NCI-H774 (cell line): Measurements from ENCODE around the gene HMCN1.
A peak's percentile ranks its signal among the peaks of the same experiment; 100 is the strongest.

Experiments
- DNase-seq: peaks from one replicate; lab custom pipeline; 2025; lab: John Stamatoyannopoulos, UW

The HMCN1 gene

GRCh38 chr1:186030453-186030852 is 296.3 kb downstream of the HMCN1 start:
- no peak for DNase-seq

- DNase-seq, result no peak
Measured at GRCh38 chr1:186033847-186034271, 299.7 kb downstream of the HMCN1 start.

DNA sequence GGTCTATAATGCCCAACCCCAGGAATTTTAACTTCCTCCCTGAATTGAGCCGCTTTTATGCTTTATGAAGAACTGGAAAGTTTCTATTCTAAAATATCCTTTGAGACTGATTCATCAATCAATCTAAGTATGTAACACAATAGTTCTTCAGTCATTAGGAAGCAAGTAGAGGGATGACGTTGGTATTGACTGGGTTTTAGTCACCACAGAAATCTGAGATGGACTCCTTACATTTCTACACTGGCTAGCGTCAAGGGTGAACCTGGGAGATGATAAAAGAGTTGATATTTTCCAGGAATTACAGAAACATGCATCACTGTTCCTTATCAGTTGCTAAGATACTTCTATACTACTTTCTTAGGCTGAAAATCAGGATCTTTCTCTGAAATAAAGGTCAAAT is 308.0 kb downstream of the HMCN1 start:
- DNase-seq, result no peak

- no peak for DNase-seq
Measured at GRCh38 chr1:186043296-186043695, 309.1 kb downstream of the HMCN1 start.

GRCh38 chr1:186044079-186044685 is 310.0 kb downstream of the HMCN1 start:
- no peak for DNase-seq

DNA sequence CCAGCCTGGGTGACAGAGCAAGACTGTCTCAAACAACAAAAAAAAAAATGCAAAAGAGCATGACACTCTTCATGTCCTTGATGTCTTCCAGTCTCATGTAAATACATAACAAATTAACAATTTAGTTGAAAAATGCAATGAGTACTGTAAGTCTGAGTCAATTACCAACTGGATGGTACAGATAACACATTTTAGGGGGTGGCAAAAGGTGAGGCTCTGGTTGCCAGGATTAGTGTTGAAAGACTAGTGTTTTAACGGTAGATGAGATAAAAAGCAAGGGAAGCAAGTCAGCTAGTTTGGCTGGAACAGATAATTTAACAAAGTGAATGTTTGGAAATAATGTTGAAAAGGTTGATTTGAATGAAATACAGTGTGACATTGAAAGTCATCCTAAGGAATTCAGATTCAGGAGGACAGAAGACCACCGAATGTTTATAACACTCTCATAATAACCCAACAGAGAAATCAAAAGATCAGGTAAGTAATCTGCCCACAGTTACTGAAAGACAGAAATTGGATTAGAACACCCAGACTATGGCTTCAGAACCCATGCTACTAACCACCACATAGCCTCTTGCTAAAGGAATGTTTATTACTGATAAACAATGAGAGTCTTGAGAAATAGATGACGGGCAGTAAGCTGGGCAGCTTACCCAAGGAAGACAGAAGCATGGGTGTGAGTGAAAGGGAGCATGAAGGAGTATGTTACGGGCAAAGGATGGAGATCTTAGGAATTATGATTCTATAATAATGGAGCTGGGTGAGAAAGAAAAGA is 312.4 kb downstream of the HMCN1 start:
- no peak for DNase-seq

GRCh38 chr1:186050360-186050759 is 316.2 kb downstream of the HMCN1 start:
- no peak for DNase-seq

DNA sequence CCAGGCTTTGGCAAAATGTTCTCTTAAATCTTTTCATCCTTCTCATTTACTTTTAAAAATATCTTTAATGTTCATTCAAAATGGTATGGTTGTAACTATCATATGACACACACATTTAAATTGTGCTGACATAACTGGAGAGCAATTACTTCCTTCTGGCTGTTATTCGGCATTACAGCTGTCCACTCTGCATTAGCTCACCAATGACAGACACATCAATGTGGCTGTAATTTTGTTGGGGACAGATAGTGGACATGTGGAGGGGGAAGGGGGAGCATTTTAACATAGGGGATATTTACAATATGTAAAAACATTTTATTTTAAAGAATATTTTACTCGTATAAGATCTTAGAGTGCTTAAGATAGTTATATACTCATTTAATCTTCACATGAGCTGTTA is 319.8 kb downstream of the HMCN1 start:
- DNase-seq, result no peak

DNA sequence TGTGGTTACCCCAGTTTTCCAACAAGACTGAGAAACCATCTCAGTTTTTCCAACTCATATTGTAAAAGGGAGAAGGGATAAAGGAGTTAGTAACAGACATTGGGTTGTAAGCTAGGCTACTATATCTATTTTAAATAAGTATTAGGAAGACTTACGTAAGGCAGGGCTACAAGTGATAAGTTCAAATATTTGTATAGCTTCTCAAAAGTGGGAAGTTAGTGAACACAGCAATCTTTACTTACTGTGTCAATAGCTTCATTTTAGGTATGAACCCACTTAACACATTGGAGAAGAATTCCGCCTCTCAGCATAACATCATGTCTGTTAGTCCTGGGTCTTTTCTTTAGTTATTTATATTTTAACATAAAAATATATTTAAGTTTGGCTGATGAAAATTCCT is 320.7 kb downstream of the HMCN1 start:
- no peak for DNase-seq

DNA sequence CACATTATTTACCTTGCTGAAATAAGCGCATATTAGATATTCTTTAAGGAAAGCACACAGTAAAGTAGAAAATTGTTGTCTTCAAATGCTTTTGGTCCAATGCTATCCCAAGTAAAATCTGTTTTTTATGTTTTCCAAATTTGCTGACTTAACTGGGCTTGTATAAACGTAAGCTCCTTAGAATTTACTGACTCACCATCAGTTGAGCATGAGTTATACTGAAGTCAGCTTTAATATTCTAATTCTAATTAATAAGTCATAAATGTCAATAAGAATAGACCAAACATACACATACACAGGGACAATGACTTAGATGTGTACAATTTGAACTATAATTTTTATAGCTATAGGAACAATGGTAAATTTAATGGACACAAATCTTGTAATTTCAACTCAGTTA is 321.7 kb downstream of the HMCN1 start:
- DNase-seq, result no peak

DNA sequence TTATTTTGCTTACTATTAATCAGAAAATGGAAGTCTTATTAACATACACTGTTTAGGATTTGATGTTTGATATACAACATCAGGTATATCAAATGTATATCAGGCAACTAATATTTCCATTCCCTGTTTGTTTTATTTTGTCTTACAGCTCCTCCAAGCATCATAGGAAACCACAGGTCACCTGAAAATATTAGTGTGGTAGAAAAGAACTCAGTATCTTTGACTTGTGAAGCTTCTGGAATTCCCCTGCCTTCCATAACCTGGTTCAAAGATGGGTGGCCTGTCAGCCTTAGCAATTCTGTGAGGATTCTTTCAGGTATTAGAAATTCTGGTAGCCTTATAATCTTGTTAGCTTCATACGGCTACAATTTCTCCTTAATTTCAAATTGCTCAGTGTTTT is 322.9 kb downstream of the HMCN1 start:
- no peak for DNase-seq

DNA sequence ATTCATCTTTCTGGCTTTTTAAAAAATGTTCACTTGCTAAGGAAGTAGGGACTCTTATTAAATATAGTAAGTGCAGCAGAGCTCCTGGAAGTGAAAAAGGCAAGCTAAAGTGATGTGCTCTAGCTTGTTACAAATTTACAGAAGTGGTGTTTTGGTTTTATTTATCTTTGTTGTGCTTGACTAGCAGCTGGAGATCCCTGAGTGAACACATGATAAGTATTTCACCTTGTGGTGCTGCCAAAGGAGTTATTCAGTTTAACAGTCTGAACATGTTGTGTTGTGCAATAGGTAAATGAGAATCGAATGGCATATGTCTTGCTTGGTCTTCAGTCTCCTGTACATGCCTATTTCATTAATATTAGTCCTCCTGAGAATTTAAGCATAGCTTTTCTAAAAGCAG is 325.1 kb downstream of the HMCN1 start:
- no peak for DNase-seq

DNA sequence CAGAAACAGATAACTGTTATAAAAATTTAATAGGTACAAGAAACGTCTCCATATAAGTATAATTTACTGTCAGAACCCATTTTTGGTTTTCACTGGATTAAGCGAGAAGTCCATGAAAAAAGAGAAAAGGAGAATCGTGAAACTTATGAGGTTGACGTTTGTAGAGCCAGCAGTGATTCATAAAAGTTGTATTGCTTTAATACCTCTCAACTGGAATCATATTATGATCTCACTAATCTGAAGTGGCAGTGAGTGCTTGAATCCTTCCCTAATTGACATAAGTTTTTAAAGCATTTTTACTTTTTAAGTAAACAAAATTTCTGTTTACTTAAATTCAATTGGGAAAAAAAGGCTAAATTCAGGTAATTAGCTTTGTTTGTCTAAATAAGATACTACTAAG is 325.6 kb downstream of the HMCN1 start:
- no peak for DNase-seq

DNA sequence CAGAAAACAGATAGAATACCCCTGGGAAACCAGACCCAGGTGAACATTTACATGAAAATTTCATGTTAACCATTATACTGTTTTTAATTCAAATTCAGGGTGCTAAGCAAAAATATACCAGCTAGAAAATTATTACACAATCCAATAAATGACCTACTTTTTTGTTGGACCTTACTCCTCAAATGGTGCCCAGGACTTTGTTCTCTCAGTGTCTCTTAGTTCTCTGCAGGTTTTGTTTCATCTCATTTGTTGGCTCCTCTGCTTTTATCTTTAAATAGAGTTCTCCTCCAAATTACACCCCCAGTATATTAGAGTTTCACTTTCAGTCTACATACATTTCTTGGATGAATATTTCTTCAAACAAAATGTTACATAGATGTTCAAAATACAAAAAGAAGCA is 326.0 kb downstream of the HMCN1 start:
- no peak for DNase-seq

- DNase-seq, result no peak
Measured at GRCh38 chr1:186063091-186063657, 329.0 kb downstream of the HMCN1 start.

DNA sequence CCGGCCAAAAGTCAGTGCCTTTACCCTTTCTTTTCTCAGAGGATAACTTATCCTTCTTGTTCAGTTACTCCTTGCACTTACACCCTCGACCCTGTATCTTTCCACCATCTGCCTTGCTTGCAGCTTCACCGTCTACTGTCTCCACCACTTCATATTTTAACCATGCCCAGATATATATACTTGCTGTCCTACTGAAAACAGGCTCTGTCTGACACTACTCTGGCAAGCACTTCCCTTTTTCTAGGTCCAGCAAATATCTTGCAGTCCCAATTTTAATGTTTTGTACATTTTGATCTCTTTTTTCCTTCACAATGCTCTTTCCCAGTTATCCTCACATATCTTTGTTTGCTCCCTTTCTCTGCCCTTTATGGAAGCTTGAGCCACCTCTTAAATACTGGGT is 332.2 kb downstream of the HMCN1 start:
- no peak for DNase-seq

- DNase-seq, result no peak
Measured at GRCh38 chr1:186073697-186074096, 339.5 kb downstream of the HMCN1 start.

GRCh38 chr1:186076006-186076405 is 341.8 kb downstream of the HMCN1 start:
- no peak for DNase-seq

DNA sequence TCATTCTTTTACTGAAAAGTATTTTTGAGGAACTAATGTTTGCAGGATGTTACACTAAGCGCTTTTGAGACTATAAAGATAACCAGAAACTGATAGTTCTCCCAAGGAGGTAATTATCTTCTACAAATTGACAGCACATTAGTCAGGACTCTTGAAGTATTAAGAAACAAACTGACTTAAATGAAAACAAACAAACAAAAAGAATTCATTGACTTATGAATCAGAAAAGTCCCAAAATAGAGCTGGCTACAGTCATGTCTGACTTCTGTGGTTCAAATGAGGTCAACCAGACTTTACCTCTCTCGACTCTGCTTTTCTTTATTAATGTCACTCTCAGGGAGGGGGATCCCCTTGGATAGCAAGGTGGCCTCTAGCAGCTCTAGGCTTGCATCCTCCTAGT is 344.1 kb downstream of the HMCN1 start:
- no peak for DNase-seq

GRCh38 chr1:186079084-186079684 is 345.0 kb downstream of the HMCN1 start:
- DNase-seq, result no peak

DNA sequence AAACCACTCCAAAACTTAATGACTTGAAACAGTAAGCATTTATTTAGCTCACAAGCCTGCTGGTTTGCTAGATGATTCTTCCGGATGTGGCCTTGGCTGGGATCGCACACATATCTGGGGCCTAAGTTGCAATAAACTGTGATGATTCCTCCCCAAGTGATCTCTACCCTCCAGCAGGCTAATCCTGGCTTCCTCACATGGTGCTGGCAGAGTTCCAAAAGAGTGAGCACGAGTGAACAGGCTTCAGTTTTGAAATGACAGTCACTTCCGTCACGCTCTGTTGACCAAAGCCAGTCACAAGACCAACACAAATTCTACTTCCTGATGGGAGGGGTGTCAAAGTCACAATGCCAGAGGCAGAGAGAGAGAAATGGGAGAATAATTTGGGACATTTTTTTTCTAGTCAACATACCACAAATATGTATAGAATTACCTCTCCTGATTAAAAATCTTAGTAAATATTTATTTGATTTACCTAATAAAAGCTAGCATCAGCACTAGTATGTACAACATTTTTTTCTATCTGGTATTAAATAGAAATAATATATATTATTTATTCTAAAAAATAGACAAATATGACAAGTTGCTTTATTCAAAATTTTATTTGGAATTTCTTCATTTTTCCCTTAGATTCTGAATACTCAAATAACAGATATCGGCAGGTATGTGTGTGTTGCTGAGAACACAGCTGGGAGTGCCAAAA is 348.2 kb downstream of the HMCN1 start:
- peak; percentile 68 for DNase-seq

GRCh38 chr1:186086583-186086982 is 352.4 kb downstream of the HMCN1 start:
- DNase-seq, result no peak

GRCh38 chr1:186089940-186090339 is 355.7 kb downstream of the HMCN1 start:
- DNase-seq, result no peak
